LNCaP clone FGC (cell line): ENCODE data around the gene MPV17L2.

Source experiments
- DNase-seq: peaks from one replicate; pipeline ENCODE4 v3.0.0-alpha.2; 2011; ENCODE audit warnings: low read depth
- H3K4me3 ChIP-seq: 2 replicates; pipeline ENCODE4 v1.5.1; 2011; ENCODE audit warnings: mild to moderate bottlenecking, low read depth, low read length, control low read depth
- TF ChIP-seq, protein P1 (sequence below): IDR thresholded peaks from 2 replicates; pipeline ENCODE4 v1.5.1; 2012; ENCODE audit warnings: mild to moderate bottlenecking; ENCODE audit not compliant: control insufficient read depth, insufficient read depth; ENCODE audit errors: extremely low read depth

Gene MPV17L2

DNA sequence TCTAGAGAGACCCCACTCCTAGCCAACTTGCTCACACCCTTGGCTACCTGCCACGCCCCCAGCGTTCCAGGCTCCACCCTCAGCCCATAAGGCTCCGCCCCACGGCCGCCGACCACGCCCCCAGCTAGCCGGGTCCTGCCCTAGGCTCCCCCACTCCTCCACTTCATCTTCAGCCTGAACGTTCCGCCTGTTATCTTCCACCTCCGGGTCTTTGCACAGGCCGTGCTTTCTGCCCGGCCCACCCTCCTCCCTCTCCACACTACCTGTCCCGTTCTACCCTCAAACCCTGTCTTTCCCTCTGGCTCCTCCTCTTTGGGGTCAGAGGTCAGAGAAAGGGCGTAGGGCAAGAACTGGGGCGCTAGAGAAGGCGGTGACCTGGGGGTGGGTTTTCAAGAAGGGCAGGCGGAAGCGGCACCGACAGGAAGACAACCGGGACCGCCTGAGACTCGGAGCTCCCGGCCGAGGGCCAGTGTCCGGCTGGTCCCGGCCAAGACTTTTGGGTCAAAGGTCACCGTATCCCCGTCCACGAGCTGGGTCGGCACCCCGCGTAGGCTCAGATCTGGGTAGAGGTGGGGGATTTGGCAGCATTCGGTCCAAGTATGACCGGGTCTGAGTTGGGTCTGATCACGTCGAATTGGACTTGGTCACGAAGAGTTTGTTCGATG lies 31.0 kb downstream of the MPV17L2 start:
- DNase-seq = no peak
- TF ChIP-seq, protein P1, sequence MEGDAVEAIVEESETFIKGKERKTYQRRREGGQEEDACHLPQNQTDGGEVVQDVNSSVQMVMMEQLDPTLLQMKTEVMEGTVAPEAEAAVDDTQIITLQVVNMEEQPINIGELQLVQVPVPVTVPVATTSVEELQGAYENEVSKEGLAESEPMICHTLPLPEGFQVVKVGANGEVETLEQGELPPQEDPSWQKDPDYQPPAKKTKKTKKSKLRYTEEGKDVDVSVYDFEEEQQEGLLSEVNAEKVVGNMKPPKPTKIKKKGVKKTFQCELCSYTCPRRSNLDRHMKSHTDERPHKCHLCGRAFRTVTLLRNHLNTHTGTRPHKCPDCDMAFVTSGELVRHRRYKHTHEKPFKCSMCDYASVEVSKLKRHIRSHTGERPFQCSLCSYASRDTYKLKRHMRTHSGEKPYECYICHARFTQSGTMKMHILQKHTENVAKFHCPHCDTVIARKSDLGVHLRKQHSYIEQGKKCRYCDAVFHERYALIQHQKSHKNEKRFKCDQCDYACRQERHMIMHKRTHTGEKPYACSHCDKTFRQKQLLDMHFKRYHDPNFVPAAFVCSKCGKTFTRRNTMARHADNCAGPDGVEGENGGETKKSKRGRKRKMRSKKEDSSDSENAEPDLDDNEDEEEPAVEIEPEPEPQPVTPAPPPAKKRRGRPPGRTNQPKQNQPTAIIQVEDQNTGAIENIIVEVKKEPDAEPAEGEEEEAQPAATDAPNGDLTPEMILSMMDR = no peak
- peak overlapping the region; percentile 45 for H3K4me3 ChIP-seq

DNA sequence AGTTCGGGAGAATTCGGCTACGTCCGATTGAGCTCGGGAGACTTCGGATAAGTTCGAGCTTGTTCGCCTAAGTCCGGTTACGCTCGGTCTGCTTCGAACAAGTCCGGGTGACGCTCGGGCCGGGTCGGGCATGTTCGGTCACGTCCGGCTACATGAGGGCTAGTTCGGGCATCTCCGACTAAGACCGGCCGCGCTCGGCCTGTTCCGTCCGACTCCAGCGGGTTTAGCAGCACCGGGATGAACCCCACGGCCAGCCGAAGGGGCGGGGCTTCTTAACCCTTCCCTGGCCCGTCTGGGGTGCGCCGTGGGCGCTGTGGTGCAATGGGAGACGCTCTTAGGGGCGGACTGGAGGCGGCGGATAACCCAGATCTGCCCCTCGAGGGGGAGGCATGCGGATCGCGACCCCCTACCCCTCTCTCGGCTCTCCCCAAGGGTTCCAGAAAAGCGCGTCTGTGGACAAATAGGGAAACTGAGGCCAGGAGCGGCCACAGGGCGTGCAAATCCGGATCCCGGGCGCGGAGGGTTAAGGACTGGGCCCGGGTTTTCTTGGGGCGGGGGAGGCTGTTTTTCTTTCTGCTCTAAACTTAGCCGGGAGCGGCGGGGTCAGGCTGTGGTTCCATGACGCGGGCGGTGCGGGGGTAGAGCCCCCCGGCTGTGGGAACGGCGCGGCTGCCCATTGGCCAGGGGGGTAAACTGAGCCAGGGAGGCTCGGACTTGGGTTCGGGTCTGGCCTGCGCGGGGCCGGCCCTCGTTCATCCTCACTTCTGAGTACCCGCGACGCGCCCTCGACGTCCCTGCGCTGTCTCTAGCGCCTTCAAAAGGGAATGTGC lies 31.7 kb downstream of the MPV17L2 start:
- H3K4me3 ChIP-seq = peak overlapping the region; percentile 46
- peak; percentile 97 for DNase-seq
- TF ChIP-seq, protein P1 = no peak

DNA sequence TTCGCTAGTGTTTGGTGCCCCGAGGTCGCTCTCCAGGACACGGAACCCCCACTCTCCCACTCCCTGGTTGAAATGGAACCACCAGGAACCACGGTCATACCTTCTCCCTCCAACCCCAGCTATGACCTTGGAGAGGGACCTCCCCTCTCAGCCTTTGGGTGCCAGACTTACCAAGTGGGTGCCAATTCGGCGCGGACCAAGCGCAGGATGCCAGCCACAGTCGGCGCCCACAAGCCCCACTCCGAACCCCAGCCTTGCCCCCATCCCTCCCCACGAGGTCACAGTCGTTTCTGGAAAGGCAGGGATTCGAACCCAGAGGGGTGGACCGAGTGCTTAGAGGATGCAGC lies 32.3 kb downstream of the MPV17L2 start:
- DNase-seq = no peak
- TF ChIP-seq, protein P1 = no peak
- no peak overlapping the region for H3K4me3 ChIP-seq

DNA sequence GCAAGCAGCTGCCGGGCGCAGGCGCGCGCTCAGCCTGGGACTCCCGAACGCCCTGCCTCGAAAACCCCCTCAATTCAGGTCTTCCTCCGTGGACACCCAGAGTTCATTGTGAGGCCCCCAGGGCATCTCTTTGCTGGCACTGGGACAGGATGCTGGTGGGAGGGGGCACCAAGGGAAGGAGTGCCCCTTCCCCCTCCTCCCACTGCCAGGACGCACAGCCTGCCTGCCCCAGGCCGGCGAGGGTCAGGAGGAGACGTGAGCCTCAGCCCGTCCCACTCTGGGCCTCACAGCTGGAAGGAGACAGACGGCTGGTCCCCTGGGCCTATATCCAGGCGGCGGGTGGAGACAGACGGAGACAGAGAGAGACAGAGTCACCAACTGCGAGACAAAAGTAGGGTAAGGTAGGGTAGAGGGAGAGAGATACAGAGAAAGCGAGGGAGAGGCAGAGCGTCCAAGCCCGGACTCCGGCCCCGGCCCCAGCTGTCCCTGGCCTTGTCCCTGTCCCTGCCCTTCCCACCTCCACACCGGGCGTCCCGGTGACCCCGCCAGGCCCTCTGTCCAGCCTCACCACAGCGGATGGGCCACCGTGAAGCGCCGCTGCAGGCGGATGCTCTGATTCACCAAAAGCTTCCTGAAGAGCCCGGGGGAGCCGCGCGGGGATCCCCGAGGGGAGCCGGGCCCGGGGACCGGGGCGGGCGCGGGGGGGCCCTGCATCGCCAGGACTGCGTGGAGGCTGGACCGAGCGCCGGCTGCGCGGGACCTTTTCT lies 32.9 kb downstream of the MPV17L2 start, which contains the start of gene PDE4C:
PDE4C (minus strand) TSS at position 737 of the 767 bp plus-strand sequence; CDS start at position 714, 23 bp downstream.
- DNase-seq = no peak
- TF ChIP-seq, protein P1 = no peak
- H3K4me3 ChIP-seq = no peak within 1 kb of the TSS

DNA sequence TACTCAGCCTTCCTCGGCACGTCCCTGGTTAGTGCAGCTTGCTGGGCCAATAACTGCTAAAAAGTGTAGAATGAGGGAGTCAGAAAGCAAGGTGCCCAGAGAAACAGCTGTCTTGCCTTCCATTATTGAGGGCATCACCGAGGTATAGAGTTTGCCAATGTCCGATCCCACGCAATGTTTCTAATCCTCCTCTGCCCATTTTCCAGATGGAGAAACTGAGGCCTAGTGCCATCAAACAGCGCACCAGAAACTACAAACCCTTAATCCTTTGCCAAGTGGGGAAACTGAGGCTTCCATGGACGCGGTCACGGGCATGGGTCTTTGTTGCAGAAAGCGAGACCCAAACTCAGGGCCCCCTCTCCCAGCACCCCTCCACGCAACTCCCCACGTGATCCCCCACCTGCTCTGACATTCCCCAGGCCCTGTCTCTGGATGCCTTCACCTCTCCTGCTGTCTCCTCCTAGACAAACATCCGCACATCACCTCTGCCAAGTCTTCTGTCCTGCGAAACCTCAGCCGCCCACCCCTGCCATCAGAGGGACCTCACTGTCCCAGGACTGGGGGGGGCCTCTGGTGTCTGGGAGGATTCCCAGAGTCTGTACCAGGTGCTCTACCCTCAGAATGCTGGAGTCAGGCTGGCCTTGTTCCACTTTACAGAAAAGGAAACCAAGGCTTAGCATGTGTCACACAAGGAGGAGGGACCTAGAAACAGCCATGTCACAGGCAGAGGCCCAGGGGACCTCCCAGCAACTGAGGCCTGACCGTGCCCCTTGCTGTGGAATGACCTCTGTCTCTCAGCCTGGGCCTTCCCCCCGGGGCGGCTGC lies 34.1 kb downstream of the MPV17L2 start:
- DNase-seq = no peak
- TF ChIP-seq, protein P1 = no peak
- no peak overlapping the region for H3K4me3 ChIP-seq

DNA sequence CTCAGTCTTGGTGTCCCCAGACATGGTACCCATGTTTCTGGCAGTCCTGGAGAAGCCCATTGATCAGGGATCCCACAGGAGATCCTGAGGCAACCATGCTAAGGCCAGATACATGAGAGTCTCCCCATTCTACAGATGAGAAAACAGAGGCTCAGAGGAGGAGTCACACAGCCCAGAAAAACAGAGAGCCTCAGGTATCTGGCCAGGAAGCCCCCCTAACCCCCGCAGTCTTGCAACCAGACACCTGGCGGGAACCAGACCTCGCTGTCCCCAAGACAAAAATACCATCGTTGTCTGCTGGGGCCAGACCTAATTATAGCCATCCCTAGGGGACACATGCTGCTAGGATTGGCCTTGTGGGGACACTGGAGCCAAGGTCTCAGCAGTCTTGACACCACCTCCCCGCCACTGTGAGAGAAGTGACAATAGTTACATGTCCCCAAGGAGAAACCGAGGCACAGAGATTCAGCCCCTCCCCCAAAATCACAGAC lies 34.8 kb downstream of the MPV17L2 start:
- H3K4me3 ChIP-seq = no peak overlapping the region
- TF ChIP-seq, protein P1 = no peak
- DNase-seq = no peak
